SIG-M5 treated with dmso at 0.1 percent for 504 hours (cell line): Measurements from ENCODE around the gene FHDC1.
"Not testable (repeated sequence)": the region's sequence is repeated elsewhere in the genome, so short reads cannot be mapped to it uniquely, and the experiment has no call there.

ENCODE experiments used
- DNase-seq: peaks from one replicate; lab custom pipeline; 2025; ENCODE audit not compliant: unreplicated experiment; lab: John Stamatoyannopoulos, UW

Gene FHDC1, protein sequence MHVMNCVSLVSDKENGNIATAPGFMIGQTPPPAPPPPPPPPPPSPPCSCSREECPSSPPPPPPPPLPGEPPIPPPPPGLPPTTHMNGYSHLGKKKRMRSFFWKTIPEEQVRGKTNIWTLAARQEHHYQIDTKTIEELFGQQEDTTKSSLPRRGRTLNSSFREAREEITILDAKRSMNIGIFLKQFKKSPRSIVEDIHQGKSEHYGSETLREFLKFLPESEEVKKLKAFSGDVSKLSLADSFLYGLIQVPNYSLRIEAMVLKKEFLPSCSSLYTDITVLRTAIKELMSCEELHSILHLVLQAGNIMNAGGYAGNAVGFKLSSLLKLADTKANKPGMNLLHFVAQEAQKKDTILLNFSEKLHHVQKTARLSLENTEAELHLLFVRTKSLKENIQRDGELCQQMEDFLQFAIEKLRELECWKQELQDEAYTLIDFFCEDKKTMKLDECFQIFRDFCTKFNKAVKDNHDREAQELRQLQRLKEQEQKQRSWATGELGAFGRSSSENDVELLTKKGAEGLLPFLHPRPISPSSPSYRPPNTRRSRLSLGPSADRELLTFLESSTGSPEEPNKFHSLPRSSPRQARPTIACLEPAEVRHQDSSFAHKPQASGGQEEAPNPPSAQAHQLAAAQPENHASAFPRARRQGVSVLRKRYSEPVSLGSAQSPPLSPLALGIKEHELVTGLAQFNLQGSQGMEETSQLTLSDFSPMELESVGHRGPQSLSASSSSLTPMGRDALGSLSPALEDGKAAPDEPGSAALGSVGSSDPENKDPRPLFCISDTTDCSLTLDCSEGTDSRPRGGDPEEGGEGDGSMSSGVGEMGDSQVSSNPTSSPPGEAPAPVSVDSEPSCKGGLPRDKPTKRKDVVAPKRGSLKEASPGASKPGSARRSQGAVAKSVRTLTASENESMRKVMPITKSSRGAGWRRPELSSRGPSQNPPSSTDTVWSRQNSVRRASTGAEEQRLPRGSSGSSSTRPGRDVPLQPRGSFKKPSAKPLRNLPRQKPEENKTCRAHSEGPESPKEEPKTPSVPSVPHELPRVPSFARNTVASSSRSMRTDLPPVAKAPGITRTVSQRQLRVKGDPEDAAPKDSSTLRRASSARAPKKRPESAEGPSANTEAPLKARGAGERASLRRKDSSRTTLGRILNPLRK

DNA sequence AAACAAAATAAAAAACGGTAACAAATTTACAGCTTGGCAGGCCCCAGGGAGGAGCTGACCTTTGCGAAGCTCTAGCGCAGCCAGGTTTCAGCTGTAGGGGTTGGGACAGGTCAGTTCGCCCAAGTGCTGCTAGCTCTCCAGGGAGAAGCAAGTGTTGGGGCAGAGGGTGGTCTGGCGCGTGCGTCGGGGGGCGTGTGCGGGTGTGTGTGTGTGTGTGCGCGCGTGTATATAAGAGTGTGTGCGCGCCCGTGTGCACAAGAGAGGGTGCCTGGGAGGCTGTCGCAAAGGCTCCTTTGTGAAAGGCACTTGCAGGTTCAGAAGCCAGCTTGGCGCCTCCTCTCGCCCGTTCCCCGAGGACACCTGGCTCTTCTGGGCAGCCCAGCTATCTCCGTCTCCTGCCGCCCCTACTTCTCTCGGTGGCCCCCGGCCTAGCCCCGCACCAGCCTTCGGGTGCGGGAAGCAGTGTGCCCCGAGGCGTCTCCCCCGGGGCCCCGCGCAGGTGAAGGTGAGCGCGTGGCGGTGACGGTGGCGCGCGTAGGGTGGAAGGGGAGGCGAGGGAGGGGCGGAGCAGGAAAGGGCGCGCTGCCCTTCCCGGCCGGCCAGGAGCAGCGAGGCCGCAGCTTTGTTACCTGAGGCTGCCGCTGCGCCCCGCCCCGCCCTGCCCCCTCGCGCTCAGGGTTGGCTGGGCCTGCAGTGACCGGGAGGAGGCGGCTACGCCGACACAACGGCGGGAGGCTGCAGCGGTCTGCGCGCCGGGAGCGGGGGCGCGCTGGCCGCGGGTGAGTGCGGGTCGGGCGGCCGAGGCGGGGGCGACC, at the start of gene FHDC1:
TSS of gene FHDC1 (plus strand) at position 693 of the 815 bp plus-strand sequence. CDS start 6,735 bp downstream, outside the sequence.
- peak; percentile 13 for DNase-seq

DNA sequence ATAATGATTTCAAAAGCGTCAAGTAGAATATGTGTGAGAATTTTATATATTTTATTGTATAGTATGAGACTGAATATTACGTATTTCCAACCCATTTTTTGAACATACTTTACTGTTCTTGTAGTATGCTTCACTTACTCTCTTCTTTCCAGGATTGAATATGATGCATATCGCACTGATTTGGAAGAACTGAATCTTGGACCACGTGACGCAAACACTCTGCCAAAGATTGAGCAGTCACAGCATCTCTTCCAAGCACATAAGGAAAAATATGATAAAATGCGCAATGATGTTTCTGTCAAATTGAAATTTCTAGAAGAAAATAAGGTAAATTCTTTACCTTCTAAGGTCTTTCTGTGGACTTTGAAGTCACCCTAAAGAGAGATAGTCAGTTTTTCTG, 48.1 kb upstream of the FHDC1 start:
- DNase-seq, result no peak

DNA sequence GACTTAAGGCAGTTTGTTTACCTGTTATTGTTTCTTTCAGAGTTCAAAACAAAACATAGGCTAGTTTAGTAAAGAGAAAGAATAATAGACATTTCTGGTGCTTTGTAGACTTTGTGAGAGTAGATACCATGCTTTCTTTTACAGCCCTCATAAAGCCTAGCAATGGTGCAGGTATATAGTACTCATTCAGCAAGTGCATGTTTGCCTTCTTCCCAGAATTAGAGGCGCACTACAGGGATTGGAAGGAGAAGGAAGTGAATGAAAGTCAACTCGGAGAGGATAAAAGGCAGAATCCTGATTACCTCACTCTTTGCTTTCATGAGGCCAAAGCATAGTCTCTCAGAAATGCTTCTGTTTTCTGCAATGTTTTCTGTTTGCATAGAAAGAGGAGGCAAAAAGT, 43.1 kb upstream of the FHDC1 start:
- no peak for DNase-seq

DNA sequence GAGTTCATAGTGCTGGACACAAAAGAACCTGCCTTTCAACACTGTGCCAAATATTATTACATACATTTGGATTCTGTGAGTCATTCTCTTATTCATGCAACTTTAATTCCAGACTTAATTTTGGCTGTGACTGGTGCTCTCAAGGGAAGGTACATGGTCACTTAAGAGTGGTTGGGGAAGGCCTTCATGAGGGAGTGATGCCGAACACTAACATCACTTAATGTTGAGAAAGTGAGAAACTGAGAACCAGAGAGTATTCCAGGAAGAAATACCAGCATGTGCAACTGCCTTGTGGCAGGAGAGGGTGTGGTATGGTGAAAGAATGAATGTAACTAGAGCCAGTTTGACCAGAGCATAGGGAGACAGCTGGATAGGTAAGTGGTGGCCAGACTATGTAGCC, 41.5 kb upstream of the FHDC1 start:
- no peak for DNase-seq

DNA sequence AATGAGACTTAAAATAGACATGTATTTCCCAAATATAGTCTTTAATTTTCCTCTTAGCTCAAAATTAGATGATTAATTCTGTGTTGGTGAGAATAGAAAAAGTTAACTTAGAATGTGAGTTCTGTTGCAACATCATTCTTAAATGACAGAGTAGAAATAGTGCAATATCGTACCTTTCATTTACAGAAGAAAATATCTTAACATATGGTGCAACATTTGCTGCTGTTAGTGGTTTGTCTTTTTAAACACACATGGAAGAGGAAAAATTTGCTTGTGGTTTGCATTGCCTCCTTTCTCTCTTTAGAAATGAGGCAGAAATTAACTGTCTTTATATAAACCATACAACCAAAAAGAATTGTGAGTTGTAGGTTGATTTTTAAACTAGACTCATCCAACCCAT, 39.3 kb upstream of the FHDC1 start:
- DNase-seq, result peak; percentile 54

DNA sequence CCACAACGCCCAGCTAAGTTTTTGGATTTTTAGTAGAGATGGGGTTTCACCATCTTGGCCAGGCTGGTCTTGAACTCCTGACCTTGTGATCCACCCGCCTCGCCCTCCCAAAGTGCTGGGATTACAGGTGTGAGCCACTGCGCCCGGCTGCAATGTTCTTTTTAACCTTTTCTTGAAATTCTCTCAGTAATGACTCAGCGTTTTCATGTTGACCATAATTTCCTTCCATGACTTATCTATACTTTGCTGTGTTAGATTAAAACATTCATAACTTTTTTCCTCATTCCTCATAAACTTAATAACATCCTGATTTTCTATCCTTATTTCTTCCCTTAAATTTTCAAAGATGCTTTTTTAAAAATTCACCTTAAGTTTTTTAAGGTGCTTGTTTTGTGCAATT, 38.0 kb upstream of the FHDC1 start:
- not testable (repeated sequence) for DNase-seq

DNA sequence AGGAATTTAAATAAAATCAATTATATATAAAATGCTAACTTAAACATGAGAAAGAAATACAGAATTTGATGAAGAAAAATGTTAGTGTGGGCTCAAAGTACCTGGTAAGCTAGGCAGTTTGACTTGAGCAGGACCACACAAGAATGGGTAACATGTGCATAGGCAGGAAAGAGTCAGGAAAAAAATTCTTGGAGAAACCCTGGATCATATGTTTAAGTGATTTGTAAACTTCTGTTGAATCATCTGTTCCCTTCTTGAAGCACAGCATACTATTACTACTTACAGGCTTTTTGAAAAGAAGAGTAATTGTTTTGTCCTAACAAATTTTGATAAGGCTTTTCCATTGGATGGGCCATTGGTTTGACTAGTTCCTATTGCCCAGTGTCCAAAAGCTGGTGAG, 37.5 kb upstream of the FHDC1 start:
- no peak for DNase-seq

DNA sequence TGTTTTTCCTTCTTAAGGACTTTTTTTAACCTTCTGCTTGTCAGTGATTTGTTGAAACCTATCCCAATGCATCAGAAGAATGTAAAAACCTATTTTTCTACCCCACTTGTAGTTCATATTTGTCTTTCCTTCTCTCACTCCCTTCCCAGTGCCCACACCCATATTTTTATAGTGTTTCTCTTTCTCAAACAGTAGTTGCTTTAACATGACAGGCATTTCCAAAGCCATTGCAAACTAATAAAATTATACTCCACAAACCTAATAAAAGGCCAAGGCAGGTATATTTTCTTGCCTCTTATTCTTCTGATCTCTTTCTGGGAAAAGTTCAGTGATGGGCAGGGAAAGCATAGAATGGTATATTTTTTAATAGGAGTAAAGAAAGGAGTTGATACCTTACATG, 35.7 kb upstream of the FHDC1 start:
- no peak for DNase-seq

DNA sequence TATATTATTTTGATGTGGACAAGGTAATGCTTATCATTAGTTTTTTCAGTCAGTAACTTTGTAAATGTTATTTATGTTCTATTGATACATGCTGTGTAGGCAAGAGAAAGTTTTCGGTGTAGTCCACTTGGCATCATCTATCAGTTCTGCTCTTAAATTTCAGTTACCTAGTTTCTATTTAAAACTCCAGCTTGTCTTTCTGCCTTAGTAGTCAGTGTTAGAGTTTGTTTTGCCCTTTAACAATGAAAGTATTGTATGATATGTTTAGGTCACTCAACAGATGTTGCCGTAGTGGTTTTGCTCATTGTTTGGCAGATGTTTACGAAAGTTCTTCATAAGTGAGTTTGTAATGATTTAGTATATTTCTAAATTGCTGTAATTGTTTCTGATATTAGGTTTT, 34.9 kb upstream of the FHDC1 start:
- no peak for DNase-seq

DNA sequence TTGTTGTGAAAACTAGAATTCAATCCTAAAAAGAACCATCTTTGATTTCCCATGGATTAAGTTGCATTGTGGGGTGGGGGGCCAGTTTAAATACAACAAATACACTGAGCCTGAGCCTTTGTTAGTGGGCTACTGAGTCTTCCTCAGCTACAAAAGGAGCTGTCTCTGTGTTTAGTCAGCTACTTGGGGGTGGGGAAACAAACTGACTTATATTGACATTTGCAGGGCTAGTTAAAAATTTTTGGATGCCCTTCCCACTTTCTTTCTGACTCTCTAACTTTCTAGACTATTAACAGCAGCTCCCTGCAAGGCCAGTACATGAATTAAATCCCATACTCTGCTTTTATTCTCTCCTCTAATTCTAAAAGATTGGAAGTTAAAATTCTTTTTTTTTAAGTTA, 32.5 kb upstream of the FHDC1 start:
- DNase-seq, result no peak

DNA sequence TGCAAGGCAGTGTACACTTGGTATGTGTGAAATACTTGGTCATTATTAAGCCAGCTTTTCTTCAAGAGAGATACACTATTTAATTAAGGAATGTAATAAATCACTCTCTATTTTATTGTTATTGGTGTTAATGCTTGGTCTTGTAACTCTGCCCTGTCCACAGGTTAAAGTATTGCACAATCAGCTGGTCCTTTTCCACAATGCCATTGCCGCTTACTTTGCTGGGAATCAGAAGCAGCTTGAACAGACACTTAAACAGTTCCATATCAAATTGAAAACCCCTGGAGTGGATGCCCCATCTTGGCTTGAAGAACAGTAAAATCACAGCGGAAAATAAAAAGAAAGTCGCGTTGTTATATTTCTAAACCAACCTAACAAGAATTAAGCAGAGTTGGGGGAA, 26.2 kb upstream of the FHDC1 start:
- no peak for DNase-seq

DNA sequence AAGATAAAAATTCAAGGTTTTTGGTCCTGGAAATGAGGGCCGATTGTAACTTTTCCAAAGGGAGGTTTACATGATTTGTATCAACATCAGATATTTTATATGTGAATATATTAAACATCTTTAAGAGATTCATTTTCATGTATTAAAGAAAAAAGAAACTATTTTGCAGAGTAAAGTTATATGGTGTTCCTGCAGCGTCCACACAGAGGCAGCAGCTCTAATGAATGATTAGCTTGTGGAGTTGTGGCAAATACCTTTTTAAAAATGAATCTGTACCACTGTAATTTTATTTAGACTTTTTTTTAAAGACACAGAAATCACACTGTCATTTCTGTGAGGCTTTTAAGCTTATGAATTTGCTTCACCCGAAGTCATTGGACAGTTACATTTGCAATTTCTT, 25.6 kb upstream of the FHDC1 start:
- no peak for DNase-seq

DNA sequence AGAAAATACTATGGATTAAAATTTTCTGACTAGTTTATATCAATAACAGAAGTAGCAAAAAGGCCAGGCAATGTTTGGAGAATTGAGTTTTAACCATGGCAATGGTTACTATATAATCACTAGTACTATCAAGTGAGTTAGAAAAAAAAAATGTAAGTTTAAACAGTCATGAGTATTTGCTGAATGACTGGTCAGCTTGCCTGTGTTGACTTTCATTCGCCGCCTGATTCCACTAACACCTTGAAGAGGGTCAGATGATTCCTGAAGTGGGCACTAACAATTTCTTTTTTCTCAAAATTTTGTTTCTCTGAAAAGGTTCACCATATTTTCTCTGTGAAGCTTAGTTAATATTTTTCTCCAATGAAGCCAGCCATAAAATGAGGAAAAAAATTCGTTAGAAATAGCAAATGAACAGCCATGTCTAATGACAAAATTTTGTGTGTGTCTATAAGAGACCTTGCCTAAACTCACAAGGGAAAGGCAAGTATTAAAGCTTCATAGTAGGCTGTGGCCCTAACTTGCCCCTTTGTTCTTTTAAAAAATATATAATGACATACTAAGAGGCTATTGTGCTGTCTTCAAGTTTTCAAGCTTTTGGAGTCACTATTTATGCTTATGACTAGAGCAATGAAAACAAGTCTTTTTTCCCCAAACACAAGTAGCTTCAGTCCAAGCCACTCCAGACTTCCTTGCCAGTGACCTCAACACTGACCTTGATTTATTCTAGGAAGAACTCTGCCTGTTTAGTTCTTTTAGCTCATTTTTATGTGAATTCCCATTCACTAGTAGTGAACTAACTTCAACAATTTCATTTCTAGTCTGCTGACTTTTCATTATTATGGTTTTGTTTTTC, 18.4 kb upstream of the FHDC1 start:
- no peak for DNase-seq

DNA sequence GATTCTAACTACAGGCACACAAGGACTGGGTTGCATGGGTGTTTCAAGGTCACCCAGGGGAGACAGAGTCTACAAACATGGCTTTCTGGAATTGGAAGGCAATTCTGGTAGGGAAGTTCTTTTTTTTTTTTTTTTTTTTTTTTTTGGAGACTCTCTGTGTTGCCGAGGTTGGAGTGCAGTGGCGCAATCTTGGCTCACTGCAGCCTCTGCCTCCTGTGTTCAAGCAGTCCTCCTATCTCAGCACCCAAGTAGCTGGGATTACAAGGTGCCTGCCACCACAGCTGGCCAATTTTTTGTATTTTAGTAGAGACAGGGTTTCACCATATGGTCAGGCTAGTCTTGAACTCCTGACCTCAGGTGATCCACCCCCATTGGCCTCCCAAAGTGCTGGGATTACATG, 16.3 kb upstream of the FHDC1 start:
- no peak for DNase-seq

DNA sequence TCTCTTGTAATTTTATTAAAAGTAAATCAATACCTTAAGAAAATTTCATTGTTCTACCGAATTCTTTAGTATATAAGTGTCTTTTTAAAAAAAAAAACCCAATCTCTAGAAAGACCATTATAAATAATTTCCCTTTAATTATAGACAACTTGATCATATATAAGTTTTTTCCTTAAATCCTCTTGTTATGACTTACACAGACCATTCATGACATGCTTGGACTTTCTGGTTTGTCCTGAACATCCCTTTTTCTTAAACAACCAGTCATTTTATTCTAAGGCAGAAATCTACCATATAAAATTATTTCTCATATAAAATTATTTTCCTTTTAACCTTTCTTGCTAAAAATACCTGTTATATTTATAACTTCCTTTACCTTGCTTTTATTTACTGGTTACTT, 15.4 kb upstream of the FHDC1 start:
- DNase-seq, result no peak

DNA sequence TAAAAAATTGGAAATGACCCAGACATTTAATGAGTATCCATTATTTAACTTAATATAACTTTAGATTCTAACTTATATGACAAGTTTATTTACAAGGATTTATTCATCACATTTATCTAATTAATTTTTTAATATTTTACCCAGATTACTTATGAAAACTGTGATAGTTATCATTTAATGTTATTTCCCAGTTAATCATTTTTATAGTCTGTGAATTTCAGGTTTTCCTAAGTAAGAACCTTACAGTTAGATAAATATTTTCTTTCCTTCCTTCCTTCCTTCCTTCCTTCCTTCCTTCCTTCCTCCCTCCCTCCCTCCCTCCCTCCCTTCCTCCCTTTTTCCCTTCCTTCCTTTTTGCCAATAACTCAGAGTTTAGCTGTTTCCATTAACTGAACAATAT, 14.8 kb upstream of the FHDC1 start:
- no peak for DNase-seq

DNA sequence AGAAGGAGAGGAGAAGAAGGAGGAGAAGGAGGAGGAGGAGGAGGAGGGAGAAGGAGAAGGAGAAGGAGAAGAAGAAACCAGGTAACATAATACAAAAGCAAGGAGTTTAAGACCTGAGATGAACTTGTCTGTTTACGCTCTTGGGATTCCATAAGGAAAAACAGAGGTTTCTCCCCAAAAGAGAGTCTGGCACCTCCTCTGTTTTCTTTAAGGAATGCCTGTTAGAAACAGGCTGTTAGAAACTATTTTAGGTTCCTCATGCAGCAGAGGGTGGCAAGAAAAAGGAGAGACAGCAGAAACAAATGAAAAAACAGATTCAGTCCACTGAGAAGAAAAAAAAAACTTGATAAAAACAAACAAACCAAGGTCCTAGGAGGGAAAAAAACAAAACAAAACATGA, 10.3 kb upstream of the FHDC1 start:
- no peak for DNase-seq

DNA sequence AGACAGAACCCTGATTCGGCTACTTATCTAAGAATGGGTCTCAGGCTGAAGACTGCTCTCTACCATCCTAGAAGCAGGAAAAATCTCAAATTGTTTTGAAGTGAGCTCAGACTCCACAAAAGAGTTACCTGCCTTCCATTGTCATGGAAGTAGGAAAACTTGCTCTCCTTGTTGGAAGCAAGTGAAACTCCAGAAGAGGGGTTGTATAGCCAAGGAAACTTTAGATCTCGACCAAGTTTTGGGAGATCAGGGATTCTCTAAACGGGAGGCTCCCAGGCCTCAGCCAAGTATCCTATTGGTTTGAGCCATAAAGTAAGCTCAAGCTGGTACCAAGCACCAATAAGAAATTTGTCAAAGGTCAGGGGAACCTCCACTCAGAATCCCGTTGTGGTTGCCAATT, 9.2 kb upstream of the FHDC1 start:
- no peak for DNase-seq

DNA sequence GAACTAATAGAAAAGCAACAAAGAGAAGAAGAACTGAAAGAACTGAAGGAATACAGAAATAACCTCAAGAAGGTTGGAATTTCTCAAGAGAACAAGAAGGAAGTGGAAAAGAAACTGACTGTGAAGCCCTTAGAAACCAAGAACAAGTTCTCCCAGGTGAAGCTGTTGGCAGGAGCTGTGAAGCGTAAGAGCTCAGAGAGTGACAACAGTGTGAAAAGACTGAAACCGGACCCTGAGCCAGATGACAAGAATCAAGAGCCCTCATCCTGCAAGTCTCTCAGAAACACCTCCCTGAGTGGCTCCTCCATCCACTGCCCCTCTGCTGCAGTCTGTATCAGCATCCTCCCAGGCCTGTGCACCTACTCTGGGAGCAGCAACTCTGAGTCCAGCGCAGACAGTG, 8.4 kb upstream of the FHDC1 start:
- DNase-seq, result peak; percentile 64

DNA sequence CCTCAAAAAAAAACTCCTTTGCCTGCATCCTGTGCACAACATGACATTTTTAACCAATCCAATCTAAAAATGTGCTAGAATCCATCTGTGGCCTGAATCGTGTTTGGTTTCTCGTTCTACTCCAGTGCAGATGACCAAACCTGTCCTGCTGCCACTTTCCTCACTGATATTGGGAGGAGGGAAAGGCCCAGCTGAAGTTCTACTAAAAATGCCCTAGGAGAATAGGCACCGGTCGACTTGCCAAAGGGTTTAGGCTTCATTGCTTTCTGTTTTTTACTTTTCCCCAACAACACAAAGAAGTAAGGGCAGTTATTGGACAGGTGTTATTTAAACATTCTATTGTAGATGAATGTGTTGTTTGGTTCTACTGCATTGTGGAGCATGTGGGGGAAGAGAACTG, 7.8 kb upstream of the FHDC1 start:
- no peak for DNase-seq
